IMR-90 (cell line): Measurements from ENCODE around the gene SHC2. TPM values are rescaled to one million over a fixed set of nuclear protein-coding genes. Genes with fewer than 3 reads are reported as not detected.

Experiments used
- ATAC-seq: fragments of 200-7000 bp; cut with Tn5 transposase; 2 replicates; pipeline ENCODE4 v1.9.1; 2020; ENCODE audit warnings: low read depth, mild to moderate bottlenecking, moderate library complexity
- BruUV-seq: library from RNA; stranded (reverse); fragments of 400-500 nt; replicated peaks from 2 replicates; lab custom pipeline; 2021; lab: Mats Ljungman, UMichigan
- CTCF ChIA-PET: fragments of 300-600 bp; formaldehyde crosslinking; extraction: SDS; loops from one replicate; lab custom pipeline; 2021; ENCODE audit warnings: antibody characterized with exemption; lab: Yijun Ruan, JAX
- POLR2A ChIA-PET: fragments of 300-600 bp; sonication (Branson Sonifier 250); formaldehyde crosslinking; loops from one replicate; lab custom pipeline; 2022; ENCODE audit warnings: antibody characterized with exemption; ENCODE audit not compliant: unreplicated experiment; lab: Charles Lee
- DNase-seq: peaks from one replicate; pipeline ENCODE4 v3.0.0; 2013
- H2AFZ ChIP-seq: replicated peaks from 2 replicates; pipeline ENCODE3; 2013; ENCODE audit warnings: low read length, mild to moderate bottlenecking; ENCODE audit not compliant: poor library complexity
- H2AK5ac ChIP-seq: 2 replicates; pipeline ENCODE4 v1.6.1; 2013; ENCODE audit warnings: low read depth, low read length, inconsistent platforms
- H2AK9ac ChIP-seq: replicated peaks from 2 replicates; pipeline ENCODE3; 2013; ENCODE audit warnings: mild to moderate bottlenecking, low read depth, low read length, moderate library complexity; ENCODE audit not compliant: poor library complexity
- H2BK120ac ChIP-seq: 2 replicates; pipeline ENCODE4 v1.6.1; 2013; ENCODE audit warnings: low read depth, low read length, inconsistent platforms
- H2BK15ac ChIP-seq: 3 replicates; pipeline ENCODE4 v1.6.1; 2013; ENCODE audit warnings: low read depth, low read length, inconsistent platforms
- H2BK20ac ChIP-seq: 2 replicates; pipeline ENCODE4 v1.6.1; 2013; ENCODE audit warnings: low read depth, mild to moderate bottlenecking, inconsistent platforms, low read length, moderate library complexity
- H2BK5ac ChIP-seq: 2 replicates; pipeline ENCODE4 v1.6.1; 2013; ENCODE audit warnings: mild to moderate bottlenecking, low read depth, low read length, inconsistent platforms; ENCODE audit not compliant: poor library complexity, severe bottlenecking
- H3K14ac ChIP-seq: replicated peaks from 2 replicates; pipeline ENCODE4 v1.6.1; 2013; ENCODE audit warnings: low read depth, low read length, inconsistent platforms
- H3K18ac ChIP-seq: 2 replicates; pipeline ENCODE4 v1.6.1; 2013; ENCODE audit warnings: low read depth, low read length, control low read depth
- H3K23ac ChIP-seq: 2 replicates; pipeline ENCODE4 v1.6.1; 2013; ENCODE audit warnings: low read depth, low read length, inconsistent platforms
- H3K27ac ChIP-seq: 2 replicates; pipeline ENCODE4 v1.5.1; 2013; ENCODE audit warnings: mild to moderate bottlenecking, control low read depth, low read length; ENCODE audit not compliant: insufficient read depth
- H3K27me3 ChIP-seq: 2 replicates; pipeline ENCODE4 v1.6.1; 2013; ENCODE audit warnings: low read length; ENCODE audit not compliant: control insufficient read depth, insufficient read depth
- H3K36me3 ChIP-seq: 2 replicates; pipeline ENCODE4 v1.6.1; 2013; ENCODE audit warnings: low read length, mixed read lengths; ENCODE audit not compliant: control insufficient read depth, insufficient read depth
- H3K4ac ChIP-seq: 2 replicates; pipeline ENCODE4 v1.6.1; 2013; ENCODE audit warnings: low read depth, low read length, inconsistent platforms
- H3K4me1 ChIP-seq: 2 replicates; pipeline ENCODE4 v1.6.1; 2013; ENCODE audit warnings: low read length, mixed read lengths; ENCODE audit not compliant: control insufficient read depth, insufficient read depth
- H3K4me2 ChIP-seq: 2 replicates; pipeline ENCODE4 v1.6.1; 2013; ENCODE audit warnings: low read depth, mild to moderate bottlenecking, control low read depth, low read length, moderate library complexity
- H3K4me3 ChIP-seq: 2 replicates; pipeline ENCODE4 v1.5.1; 2013; ENCODE audit warnings: low read depth, mild to moderate bottlenecking, control low read depth, low read length, moderate library complexity; ENCODE audit not compliant: insufficient read depth
- H3K56ac ChIP-seq: 2 replicates; pipeline ENCODE4 v1.6.1; 2013; ENCODE audit warnings: low read length, inconsistent platforms; ENCODE audit not compliant: insufficient read depth; ENCODE audit errors: extremely low read depth
- H3K79me1 ChIP-seq, 2 experiments: 2 replicates each; pipeline ENCODE4 v1.6.1; 2013; ENCODE audit warnings: low read length in 2 of 2, inconsistent platforms in 1 of 2, low read depth in 1 of 2
- H3K9ac ChIP-seq: 2 replicates; pipeline ENCODE4 v1.6.1; 2013; ENCODE audit warnings: low read depth, low read length, control low read depth
- H3K9me1 ChIP-seq: 2 replicates; pipeline ENCODE4 v1.6.1; 2013; ENCODE audit warnings: low read length, inconsistent platforms; ENCODE audit not compliant: insufficient read depth
- H3K9me3 ChIP-seq: 2 replicates; pipeline ENCODE4 v1.6.1; 2013; ENCODE audit warnings: low read length; ENCODE audit not compliant: control insufficient read depth, insufficient read depth
- H4K20me1 ChIP-seq: 2 replicates; pipeline ENCODE4 v1.6.1; 2013; ENCODE audit warnings: low read length, inconsistent platforms; ENCODE audit not compliant: insufficient read depth
- H4K5ac ChIP-seq: 2 replicates; pipeline ENCODE4 v1.6.1; 2013; ENCODE audit warnings: mild to moderate bottlenecking, low read depth, low read length, control low read depth
- H4K8ac ChIP-seq, 2 experiments: 2 replicates each; pipeline ENCODE4 v1.6.1; 2013; ENCODE audit warnings: low read depth in 2 of 2, low read length in 2 of 2, control low read depth in 1 of 2, inconsistent platforms in 1 of 2
- H4K91ac ChIP-seq: 2 replicates; pipeline ENCODE4 v1.6.1; 2013; ENCODE audit warnings: low read depth, low read length, inconsistent platforms; ENCODE audit not compliant: insufficient read depth
- BHLHE40 ChIP-seq: fragments of 150-350 bp; IDR thresholded peaks from 2 replicates; pipeline ENCODE4 v1.6.1; 2016; ENCODE audit warnings: mild to moderate bottlenecking, low read depth, low read length
- CHD1 ChIP-seq: IDR thresholded peaks from 2 replicates; pipeline ENCODE4 v1.6.1; 2012; ENCODE audit warnings: low read depth, low read length, improper control_type of control experiment
- WGBS, 2 experiments: methylation state at CpG; one replicate each; pipeline versions ENCODE4 v1.1.5 to v1.1.7; 2013; ENCODE audit warnings: missing lambda C conversion rate in 2 of 2; ENCODE audit not compliant: insufficient read length in 1 of 2; ENCODE audit errors: extremely low coverage in 2 of 2; 5-methylcytosine and 5-hydroxymethylcytosine counted together
- dilution Hi-C: fragments of 300-500 bp; cut with HindIII; formaldehyde crosslinking; loops from one replicate; pipeline ENCODE4 v1.14.3; 2018; ENCODE audit warnings: low sequenced_read_pairs; ENCODE audit not compliant: unreplicated experiment
- in situ Hi-C: fragments of 300-500 bp; cut with MboI; formaldehyde crosslinking; loops from 3 replicates; pipeline ENCODE4 v1.14.3; 2019; ENCODE audit warnings: low sequenced_read_pairs, inconsistent platforms, mixed read lengths
- intact Hi-C: fragments of 100-400 bp; cut with micrococcal nuclease; formaldehyde crosslinking; loops from 2 replicates; pipeline ENCODE4 v1.10.0; 2022
- polyA plus RNA-seq, 3 experiments: library from polyadenylated mRNA; depleted of rRNA; stranded (reverse); fragments of >200 nt; gene quantifications; 2 replicates each; pipeline ENCODE4 v1.2.3, GENCODE V29; 2012; ENCODE audit warnings: low replicate concordance in 1 of 3
- total RNA-seq: library from RNA; depleted of rRNA; stranded (reverse); fragments of >200 nt; gene quantifications from 2 replicates; pipeline ENCODE4 v1.2.3, GENCODE V29; 2012

SHC2 gene
- total and polyA plus RNA-seq, 2 of the 4 experiments (the other 2 are of a cell fraction) = 0.68 TPM; not detected in 1

GRCh38 chr19:447816-448560 is 12.8 kb downstream of the SHC2 start:
- Histone ChIP-seq H3K27me3 (peaks cover 3% of the 10 kb centered on the region), H3K56ac (no peak overlapping the region), H3K9ac (no peak overlapping the region), H3K18ac (no peak overlapping the region), H2BK15ac (no peak overlapping the region), H2AFZ (peak overlapping the region; percentile 32), H2BK5ac (no peak overlapping the region), H3K36me3 (no peaks in the 10 kb centered on the region), H3K4ac (no peak overlapping the region), H2BK20ac (no peak overlapping the region), H4K8ac (no peak overlapping the region), H4K20me1 (no peaks in the 10 kb centered on the region), H4K5ac (no peak overlapping the region), H4K91ac (no peak overlapping the region), H3K14ac (no peak overlapping the region), H3K27ac (no peak overlapping the region), H3K9me1 (no peaks in the 10 kb centered on the region), H3K23ac (no peak overlapping the region), H3K4me1 (no peaks in the 10 kb centered on the region), H3K4me3 (no peak overlapping the region), H2AK9ac (no peak overlapping the region), H3K79me1 (no peaks in the 10 kb centered on the region), H3K9me3 (peaks cover 17% of the 10 kb centered on the region), H2AK5ac (no peak overlapping the region), H2BK120ac (no peak overlapping the region), H3K4me2 (no peak overlapping the region)
- ChIA-PET POLR2A (no interaction called here), CTCF (no interaction called here)
- 11% methylated on average over 11 of the region's 31 CpGs; no CpG with 5 or more reads in 1 of the 2 experiments for WGBS, 2 experiments
- no TSS peak for BruUV-seq
- DNase-seq = no peak
- TF ChIP-seq BHLHE40 (peak; percentile 18; the same call in 1 of the 2 replicates), CHD1 (no peak)
- intact Hi-C loops (no loop called here), in situ Hi-C loops (no loop called here), dilution Hi-C loops (no loop called here)
- ATAC-seq = peak; percentile 53
